Prostate gland (tissue), 2 donors: ENCODE results near the gene TRAF3.

Experiments
- CTCF ChIP-seq, 4 experiments: fragments of 200-600 bp in 2 of 4; fragments of 450-650 bp in 2 of 4; sonication (generic) in 2 of 4; IDR thresholded peaks; 1 replicate in 3 of 4; 2 replicates in 1 of 4; pipeline ENCODE4 v1.5.1; 2016 to 2019; ENCODE audit warnings: antibody characterized with exemption in 4 of 4, mild to moderate bottlenecking in 2 of 4, moderate library complexity in 2 of 4
- POLR2AphosphoS5 ChIP-seq: sonication (generic); formaldehyde crosslinking; IDR thresholded peaks from one replicate; pipeline ENCODE4 v1.6.1; 2017; ENCODE audit warnings: antibody characterized with exemption

- no peak for TF ChIP-seq POLR2AphosphoS5
- TF ChIP-seq CTCF (IDR thresholded peaks at IDR 0.05) = no peak
These were observed 162.1 kb downstream of the TRAF3 start for GRCh38 chr14:102939329-102939728.
